Transverse colon (tissue), 4 donors: ENCODE results near the gene EXOC6. TPM values are rescaled to one million over a fixed set of nuclear protein-coding genes. Genes with fewer than 3 reads are reported as not detected.
A peak's percentile ranks its signal among the peaks of the same experiment; 100 is the strongest.

Source experiments
- DNase-seq: peaks from one replicate; pipeline ENCODE4 v3.0.0-alpha.2; 2019
- H3K27ac ChIP-seq, 4 donors: fragments of 200-600 bp; sonication (generic); 2 replicates each; pipeline ENCODE4 v1.5.1; 2016 to 2018; ENCODE audit warnings: inconsistent platforms in 4 of 4
- H3K27me3 ChIP-seq: fragments of 200-600 bp; sonication (generic); 2 replicates; pipeline ENCODE4 v1.5.1; 2017; ENCODE audit warnings: inconsistent platforms
- H3K36me3 ChIP-seq, 4 donors: fragments of 200-600 bp; sonication (generic); 2 replicates each; pipeline ENCODE4 v1.5.1; 2017 to 2019; ENCODE audit warnings: inconsistent platforms in 4 of 4
- H3K4me1 ChIP-seq, 4 donors: fragments of 200-600 bp; sonication (generic); 2 replicates each; pipeline ENCODE4 v1.5.1; 2017 to 2020; ENCODE audit warnings: inconsistent platforms in 4 of 4
- H3K4me3 ChIP-seq, 4 donors: fragments of 200-600 bp; sonication (generic); 1 replicate in 1 of 4; 2 replicates in 3 of 4; pipeline versions ENCODE4 v1.5.1 to v1.6.1; 2017 to 2019; ENCODE audit warnings: inconsistent platforms in 4 of 4
- H3K9me3 ChIP-seq, 2 donors: fragments of 200-600 bp; sonication (generic); 2 replicates each; pipeline ENCODE4 v1.5.1; 2017 to 2019; ENCODE audit warnings: inconsistent platforms in 2 of 2
- CTCF ChIP-seq, 5 experiments: fragments of 200-600 bp in 3 of 5; fragments of 450-650 bp in 2 of 5; sonication (generic) in 3 of 5; IDR thresholded peaks; 1 replicate in 2 of 5; 2 replicates in 3 of 5; pipeline ENCODE4 v1.5.1; 2016 to 2017; ENCODE audit warnings: antibody characterized with exemption in 5 of 5, inconsistent platforms in 3 of 5, mild to moderate bottlenecking in 2 of 5, moderate library complexity in 1 of 5
- EP300 ChIP-seq: sonication (generic); formaldehyde crosslinking; IDR thresholded peaks from one replicate; pipeline ENCODE4 v1.6.1; 2017; ENCODE audit warnings: antibody characterized with exemption, low read depth
- POLR2A ChIP-seq: fragments of 450-650 bp; IDR thresholded peaks from one replicate; pipeline ENCODE4 v1.6.1; 2016; ENCODE audit warnings: antibody characterized with exemption, mild to moderate bottlenecking, moderate library complexity
- POLR2AphosphoS5 ChIP-seq, 3 donors: sonication (generic); formaldehyde crosslinking; IDR thresholded peaks; one replicate each; pipeline ENCODE4 v1.6.1; 2016; ENCODE audit warnings: antibody characterized with exemption in 3 of 3
- WGBS, 2 donors: methylation state at CpG; one replicate each; pipeline ENCODE4 v1.1.5; 2018; ENCODE audit warnings: low coverage in 1 of 2; 5-methylcytosine and 5-hydroxymethylcytosine counted together
- in situ Hi-C, 4 donors: fragments of 200-750 bp; cut with MboI; loops; one replicate each; pipeline versions ENCODE4 v1.15.0 to v1.15.1; 2017; ENCODE audit warnings: low sequenced_read_pairs in 3 of 4, low pct_ligation_motif_present in 1 of 4, low pct_unique_long_range_greater_than_20kb in 1 of 4
- intact Hi-C: fragments of 100-400 bp; cut with DNase I; formaldehyde crosslinking; loops from one replicate; pipeline ENCODE4 v1.15.1; 2023; ENCODE audit warnings: low total_unique reads
- total RNA-seq, 4 donors: library from RNA; depleted of rRNA; stranded (reverse); fragments of >200 nt; gene quantifications; one replicate each; pipeline ENCODE4 v1.1.0, GENCODE V29; 2016

Gene EXOC6
- total RNA-seq, 4 donors from 2014 or later = 1.9 to 13.1 (median 11.6) TPM

- no peak for DNase-seq
- Histone ChIP-seq H3K4me3 (no peak overlapping the region), H3K27me3 (no peaks in the 10 kb centered on the region), H3K36me3 (no peaks in the 10 kb centered on the region), H3K27ac (no peak overlapping the region), H3K4me1 (peaks cover 5 to 21% (median 10%) of the 10 kb centered on the region in 4 donors), H3K9me3 (no peaks in the 10 kb centered on the region)
- intact Hi-C loops = no loop called here
- 75 to 83% methylated on average over 3 of the region's 3 CpGs for WGBS, 2 donors
- no peak for TF ChIP-seq POLR2A
- no peak for TF ChIP-seq POLR2AphosphoS5 (IDR thresholded peaks at IDR 0.05)
- TF ChIP-seq EP300 = no peak
- TF ChIP-seq CTCF (IDR thresholded peaks at IDR 0.05) = no peak
- in situ Hi-C loops = no loop called here
These were observed 3.6 kb upstream of the EXOC6 start for GRCh38 chr10:92844746-92845145.

GRCh38 chr10:92845921-92846320 is 2.4 kb upstream of the EXOC6 start:
- Histone ChIP-seq H3K27me3 (no peaks in the 10 kb centered on the region), H3K4me1 (peaks cover 5 to 26% (median 11%) of the 10 kb centered on the region in 4 donors), H3K9me3 (no peaks in the 10 kb centered on the region), H3K4me3 (no peak overlapping the region), H3K27ac (no peak overlapping the region), H3K36me3 (no peaks in the 10 kb centered on the region)
- in situ Hi-C loops = no loop called here
- 67 to 75% methylated on average over 4 of the region's 4 CpGs for WGBS, 2 donors
- no peak for TF ChIP-seq POLR2AphosphoS5 (IDR thresholded peaks at IDR 0.05)
- no peak for DNase-seq
- intact Hi-C loops = no loop called here

DNA sequence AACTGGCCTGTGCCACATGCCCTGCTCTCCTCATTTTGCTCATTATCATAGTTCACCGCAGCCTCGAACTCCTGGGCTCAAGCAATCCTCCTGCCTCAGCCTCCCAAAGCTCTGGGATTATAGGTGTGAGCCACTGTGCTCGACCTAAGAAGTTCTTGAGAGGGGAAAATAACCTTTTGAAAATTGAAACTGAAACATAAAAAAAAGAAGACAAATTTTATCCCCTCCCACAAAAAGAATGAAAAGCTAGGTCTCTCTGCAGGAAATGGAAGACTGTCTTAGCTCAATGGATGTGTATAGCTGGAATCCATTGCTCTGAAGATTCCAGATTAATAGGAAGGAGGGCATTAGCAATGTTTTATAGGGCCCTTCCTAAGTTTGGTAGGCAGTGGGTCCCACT is 2.0 kb upstream of the EXOC6 start:
- Histone ChIP-seq H3K4me3 (no peak overlapping the region), H3K27me3 (no peaks in the 10 kb centered on the region), H3K9me3 (no peaks in the 10 kb centered on the region), H3K4me1 (peaks cover 5 to 26% (median 11%) of the 10 kb centered on the region in 4 donors), H3K27ac (no peak overlapping the region), H3K36me3 (no peaks in the 10 kb centered on the region)
- intact Hi-C loops = no loop called here
- in situ Hi-C loops = no loop called here
- TF ChIP-seq CTCF (IDR thresholded peaks at IDR 0.05) (no peak), POLR2A (no peak), POLR2AphosphoS5 (IDR thresholded peaks at IDR 0.05) (no peak), EP300 (no peak)
- WGBS, 2 donors = 50 to 78% methylated on average over 1 to 3 of the region's 3 CpGs
- DNase-seq = no peak

DNA sequence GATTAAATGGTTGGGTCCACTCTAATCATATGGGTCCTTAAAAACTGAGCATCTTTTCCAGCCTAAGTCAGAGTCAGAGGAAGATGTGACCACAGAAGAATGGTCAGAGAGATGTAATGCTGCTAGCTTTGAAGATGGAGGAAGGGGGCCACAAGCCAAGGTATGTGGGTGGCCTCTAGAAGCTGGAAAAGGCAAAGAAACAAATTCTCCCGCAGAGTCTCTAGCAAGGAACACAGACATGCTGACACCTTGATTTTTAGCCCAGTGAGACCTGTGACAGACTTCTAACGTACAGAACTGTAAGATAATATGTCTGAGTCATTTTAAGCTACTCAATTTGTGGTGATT is 1.5 kb upstream of the EXOC6 start:
- TF ChIP-seq EP300 (no peak), POLR2A (no peak), POLR2AphosphoS5 (IDR thresholded peaks at IDR 0.05) (no peak), CTCF (IDR thresholded peaks at IDR 0.05) (no peak)
- in situ Hi-C loops = no loop called here
- H3K27me3 ChIP-seq = no peaks in the 10 kb centered on the region
- H3K27ac ChIP-seq = no peak overlapping the region
- H3K4me3 ChIP-seq = no peak overlapping the region
- H3K36me3 ChIP-seq = no peaks in the 10 kb centered on the region
- H3K4me1 ChIP-seq = peaks cover 5 to 26% (median 11%) of the 10 kb centered on the region in 4 donors
- DNase-seq = no peak
- WGBS, 2 donors = 80 to 89% methylated on average over 1 to 2 of the region's 2 CpGs
- H3K9me3 ChIP-seq = no peaks in the 10 kb centered on the region
- intact Hi-C loops = no loop called here

- no peak for DNase-seq
- TF ChIP-seq POLR2AphosphoS5 (IDR thresholded peaks at IDR 0.05) (no peak), CTCF (IDR thresholded peaks at IDR 0.05) (no peak), POLR2A (no peak), EP300 (no peak)
- Histone ChIP-seq H3K36me3 (no peaks in the 10 kb centered on the region), H3K27me3 (no peaks in the 10 kb centered on the region), H3K4me1 (peaks cover 5 to 26% (median 11%) of the 10 kb centered on the region in 4 donors), H3K4me3 (no peak overlapping the region), H3K9me3 (no peaks in the 10 kb centered on the region), H3K27ac (peak overlapping the region in 1 of 4 donors; percentile 87)
- in situ Hi-C loops = no loop called here
- WGBS, 2 donors = 52 to 55% methylated on average over 3 to 4 of the region's 4 CpGs
- intact Hi-C loops = no loop called here
These were observed 987 bp upstream of the EXOC6 start for GRCh38 chr10:92847202-92847864.
